ENCODE measurements around the gene LPP. TPM values are rescaled to one million over a fixed set of nuclear protein-coding genes. Genes with fewer than 3 reads are reported as not detected.

The LPP gene
- total and polyA plus RNA-seq, 2 donors from 2014 or later, result 6.7 to 233 TPM

DNA sequence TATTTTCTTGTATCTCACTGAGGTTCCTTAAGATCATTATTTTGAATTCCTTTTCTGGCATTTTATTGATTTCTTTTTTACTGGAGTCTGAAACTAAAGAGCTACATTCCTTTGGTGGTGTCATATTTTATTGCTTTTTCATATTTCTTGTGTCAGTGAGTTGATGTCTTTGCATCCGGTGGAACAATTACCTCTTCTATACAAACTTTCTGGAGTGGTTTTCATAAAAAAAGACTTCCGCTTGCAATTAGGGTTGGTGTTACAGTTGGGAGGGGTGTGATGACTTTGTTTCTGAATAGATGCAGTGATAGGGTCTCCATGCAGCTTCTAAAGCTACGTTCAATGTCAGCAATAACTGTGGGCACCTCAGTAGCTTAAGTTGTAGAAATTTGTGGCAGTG lies 181.7 kb downstream of the LPP start:
- no peaks in the 10 kb centered on the region for H3K36me3 ChIP-seq (ENCODE audit: control insufficient read depth in 2 of 3, insufficient read depth in 3 of 3, low read length in 3 of 3)
- DNase-seq (no peak), FAIRE-seq (no peak)
- no peaks in the 10 kb centered on the region for H3K4me1 ChIP-seq (ENCODE audit: control insufficient read depth in 2 of 3, insufficient read depth in 2 of 3, low read depth in 1 of 3, low read length in 3 of 3)
- intact Hi-C loops (cut with DNase I), result no loop called here
- no peak overlapping the region for H3K27ac ChIP-seq (ENCODE audit: low read depth in 2 of 2, low read length in 2 of 2)
- no peak overlapping the region for H3K4me3 ChIP-seq (ENCODE audit: low read length in 3 of 3)
- no peak overlapping the region for H3K9ac ChIP-seq (ENCODE audit: low read length in 3 of 3)
- TF ChIP-seq, protein P1, sequence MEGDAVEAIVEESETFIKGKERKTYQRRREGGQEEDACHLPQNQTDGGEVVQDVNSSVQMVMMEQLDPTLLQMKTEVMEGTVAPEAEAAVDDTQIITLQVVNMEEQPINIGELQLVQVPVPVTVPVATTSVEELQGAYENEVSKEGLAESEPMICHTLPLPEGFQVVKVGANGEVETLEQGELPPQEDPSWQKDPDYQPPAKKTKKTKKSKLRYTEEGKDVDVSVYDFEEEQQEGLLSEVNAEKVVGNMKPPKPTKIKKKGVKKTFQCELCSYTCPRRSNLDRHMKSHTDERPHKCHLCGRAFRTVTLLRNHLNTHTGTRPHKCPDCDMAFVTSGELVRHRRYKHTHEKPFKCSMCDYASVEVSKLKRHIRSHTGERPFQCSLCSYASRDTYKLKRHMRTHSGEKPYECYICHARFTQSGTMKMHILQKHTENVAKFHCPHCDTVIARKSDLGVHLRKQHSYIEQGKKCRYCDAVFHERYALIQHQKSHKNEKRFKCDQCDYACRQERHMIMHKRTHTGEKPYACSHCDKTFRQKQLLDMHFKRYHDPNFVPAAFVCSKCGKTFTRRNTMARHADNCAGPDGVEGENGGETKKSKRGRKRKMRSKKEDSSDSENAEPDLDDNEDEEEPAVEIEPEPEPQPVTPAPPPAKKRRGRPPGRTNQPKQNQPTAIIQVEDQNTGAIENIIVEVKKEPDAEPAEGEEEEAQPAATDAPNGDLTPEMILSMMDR (IDR thresholded peaks at IDR 0.05; ENCODE audit: borderline replicate concordance, extremely low read depth, insufficient read depth), result no peak
- no peaks in the 10 kb centered on the region for H3K27me3 ChIP-seq (ENCODE audit: control insufficient read depth, insufficient read depth, low read length)
- H3K9me3 ChIP-seq (ENCODE audit: control insufficient read depth in 2 of 3, insufficient read depth in 1 of 3, low read length in 3 of 3), result no peaks in the 10 kb centered on the region

DNA sequence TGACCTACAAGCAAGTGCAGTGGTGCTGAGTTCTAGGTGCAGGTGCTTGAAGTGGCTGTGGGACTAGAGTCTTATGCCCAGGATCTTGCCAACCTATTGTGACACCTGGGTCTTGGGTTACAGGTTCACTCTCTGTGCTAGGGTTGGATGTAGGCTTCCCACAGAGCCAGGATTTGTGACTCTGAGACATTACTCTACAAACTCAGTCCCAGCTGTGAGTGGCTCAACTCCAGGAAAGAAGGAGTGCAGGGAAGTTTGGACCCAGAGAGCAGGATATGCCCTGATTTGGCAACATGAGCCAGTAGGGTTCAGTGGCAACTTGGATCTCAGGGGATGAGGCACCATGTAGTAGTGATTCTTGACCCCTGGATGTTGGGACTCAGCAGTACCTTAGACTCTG lies 182.2 kb downstream of the LPP start:
- no peaks in the 10 kb centered on the region for H3K36me3 ChIP-seq (ENCODE audit: control insufficient read depth in 2 of 3, insufficient read depth in 3 of 3, low read length in 3 of 3)
- FAIRE-seq, result no peak
- H3K9ac ChIP-seq (ENCODE audit: low read length in 3 of 3), result no peak overlapping the region
- TF ChIP-seq, protein P1 (IDR thresholded peaks at IDR 0.05; ENCODE audit: borderline replicate concordance, extremely low read depth, insufficient read depth), result no peak
- no peaks in the 10 kb centered on the region for H3K4me1 ChIP-seq (ENCODE audit: control insufficient read depth in 2 of 3, insufficient read depth in 2 of 3, low read depth in 1 of 3, low read length in 3 of 3)
- DNase-seq, result no peak
- intact Hi-C loops (cut with DNase I), result no loop called here
- no peak overlapping the region for H3K27ac ChIP-seq (ENCODE audit: low read depth in 2 of 2, low read length in 2 of 2)
- no peaks in the 10 kb centered on the region for H3K9me3 ChIP-seq (ENCODE audit: control insufficient read depth in 2 of 3, insufficient read depth in 1 of 3, low read length in 3 of 3)
- H3K27me3 ChIP-seq (ENCODE audit: control insufficient read depth, insufficient read depth, low read length), result no peaks in the 10 kb centered on the region
- no peak overlapping the region for H3K4me3 ChIP-seq (ENCODE audit: low read length in 3 of 3)

DNA sequence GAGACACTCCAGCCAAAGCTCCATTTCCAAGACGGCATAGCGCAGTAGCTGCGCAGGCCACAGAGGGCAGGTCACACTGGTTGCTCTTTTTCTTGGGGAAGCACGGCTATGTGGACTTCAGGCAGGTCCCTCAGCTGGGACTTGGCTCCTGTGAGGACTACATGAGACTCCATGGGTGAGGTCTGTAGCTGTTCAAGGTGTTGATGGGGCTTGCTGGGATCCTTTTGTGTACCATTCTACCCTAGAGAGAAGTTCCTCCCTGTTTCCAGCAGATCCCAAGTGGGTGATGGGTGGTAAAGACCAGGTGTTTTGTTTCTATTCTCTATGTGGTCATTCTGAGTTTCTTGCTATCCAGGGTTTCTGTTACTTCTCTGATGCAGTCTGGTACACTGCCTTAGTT lies 183.3 kb downstream of the LPP start:
- H3K4me3 ChIP-seq (ENCODE audit: low read length in 3 of 3), result no peak overlapping the region
- H3K4me1 ChIP-seq (ENCODE audit: control insufficient read depth in 2 of 3, insufficient read depth in 2 of 3, low read depth in 1 of 3, low read length in 3 of 3), result no peaks in the 10 kb centered on the region
- TF ChIP-seq, protein P1 (IDR thresholded peaks at IDR 0.05; ENCODE audit: borderline replicate concordance, extremely low read depth, insufficient read depth), result no peak
- H3K36me3 ChIP-seq (ENCODE audit: control insufficient read depth in 2 of 3, insufficient read depth in 3 of 3, low read length in 3 of 3), result no peaks in the 10 kb centered on the region
- H3K27ac ChIP-seq (ENCODE audit: low read depth in 2 of 2, low read length in 2 of 2), result no peak overlapping the region
- FAIRE-seq (no peak), DNase-seq (no peak)
- no peaks in the 10 kb centered on the region for H3K27me3 ChIP-seq (ENCODE audit: control insufficient read depth, insufficient read depth, low read length)
- no peaks in the 10 kb centered on the region for H3K9me3 ChIP-seq (ENCODE audit: control insufficient read depth in 2 of 3, insufficient read depth in 1 of 3, low read length in 3 of 3)
- intact Hi-C loops (cut with DNase I), result no loop called here
- no peak overlapping the region for H3K9ac ChIP-seq (ENCODE audit: low read length in 3 of 3)

DNA sequence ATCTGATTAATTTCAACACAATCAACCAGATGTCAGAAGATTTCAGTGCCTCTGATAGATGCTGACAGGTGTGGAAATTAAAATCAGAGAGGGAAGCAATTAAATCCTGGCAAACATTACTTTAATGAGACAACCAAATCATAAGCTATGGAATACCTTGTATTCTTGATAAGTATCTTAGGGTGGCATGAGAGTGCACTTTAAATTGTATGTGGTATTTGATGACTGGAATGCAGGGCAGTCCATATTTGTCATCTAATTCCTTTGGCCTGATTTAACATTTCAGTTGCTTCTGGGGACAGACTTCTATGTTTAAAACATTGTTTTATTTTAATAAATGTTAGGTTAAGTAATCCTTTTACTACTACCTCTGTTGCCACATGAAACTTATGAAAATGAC lies 184.1 kb downstream of the LPP start:
- no peak overlapping the region for H3K4me3 ChIP-seq (ENCODE audit: low read length in 3 of 3)
- TF ChIP-seq, protein P1 (IDR thresholded peaks at IDR 0.05; ENCODE audit: borderline replicate concordance, extremely low read depth, insufficient read depth), result no peak
- no peaks in the 10 kb centered on the region for H3K4me1 ChIP-seq (ENCODE audit: control insufficient read depth in 2 of 3, insufficient read depth in 2 of 3, low read depth in 1 of 3, low read length in 3 of 3)
- H3K27ac ChIP-seq (ENCODE audit: low read depth in 2 of 2, low read length in 2 of 2), result no peak overlapping the region
- H3K27me3 ChIP-seq (ENCODE audit: control insufficient read depth, insufficient read depth, low read length), result no peaks in the 10 kb centered on the region
- intact Hi-C loops (cut with DNase I), result no loop called here
- H3K9me3 ChIP-seq (ENCODE audit: control insufficient read depth in 2 of 3, insufficient read depth in 1 of 3, low read length in 3 of 3), result no peaks in the 10 kb centered on the region
- no peaks in the 10 kb centered on the region for H3K36me3 ChIP-seq (ENCODE audit: control insufficient read depth in 2 of 3, insufficient read depth in 3 of 3, low read length in 3 of 3)
- FAIRE-seq (no peak), DNase-seq (no peak)
- H3K9ac ChIP-seq (ENCODE audit: low read length in 3 of 3), result no peak overlapping the region

Measured in kidney (tissue), 14 donors.